Measurements from ENCODE around the gene XCR1. TPM values are rescaled to one million over a fixed set of nuclear protein-coding genes. Genes with fewer than 3 reads are reported as not detected.

XCR1 gene
- total RNA-seq, 2 donors from 2014 or later: not detected

- no peaks in the 10 kb centered on the region for H3K27me3 Mint-ChIP-seq (ENCODE audit: low read depth)
- peaks cover 15 to 40% of the 10 kb centered on the region in 2 donors for H3K36me3 Mint-ChIP-seq (ENCODE audit: insufficient read depth in 2 of 2)
- H3K4me1 Mint-ChIP-seq (ENCODE audit: low read depth): peaks cover 72% of the 10 kb centered on the region
- peak overlapping the region; percentile 17 for H3K27ac Mint-ChIP-seq
- H3K4me3 Mint-ChIP-seq: peak overlapping the region; percentile 61 to 70
- H3K9me3 Mint-ChIP-seq: peaks cover 0 to 3% of the 10 kb centered on the region in 2 donors
- ATAC-seq (replicated peaks in 1 of 2) (peak; percentile 64 to 70), DNase-seq (peak in 1 of 2 donors; percentile 34)
These were observed 45.8 kb downstream of the XCR1 start for GRCh38 chr3:45981346-45982074.

DNA sequence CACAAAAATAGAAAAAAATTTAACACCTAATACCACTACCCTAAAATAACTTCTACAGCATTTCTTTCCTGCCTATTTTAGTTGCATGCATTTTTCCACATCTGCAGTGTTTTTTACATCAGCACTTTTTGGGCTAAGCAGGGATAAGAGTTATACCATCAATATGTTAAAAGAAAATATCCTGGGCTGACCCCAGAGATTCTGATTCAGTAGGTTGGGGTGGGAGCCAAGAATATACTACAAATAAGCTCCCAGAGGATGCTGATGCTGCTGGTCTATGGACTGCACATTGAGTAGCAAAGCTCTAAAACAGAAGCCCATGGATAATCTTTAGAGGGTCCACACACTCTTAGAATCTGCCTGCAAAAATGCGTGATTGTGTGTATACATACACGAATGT is 46.5 kb downstream of the XCR1 start:
- DNase-seq: no peak
- peaks cover 17 to 43% of the 10 kb centered on the region in 2 donors for H3K36me3 Mint-ChIP-seq (ENCODE audit: insufficient read depth in 2 of 2)
- no peaks in the 10 kb centered on the region for H3K27me3 Mint-ChIP-seq (ENCODE audit: low read depth)
- peak overlapping the region; percentile 61 to 70 for H3K4me3 Mint-ChIP-seq
- peak overlapping the region; percentile 17 for H3K27ac Mint-ChIP-seq
- no peak for ATAC-seq (replicated peaks in 1 of 2)
- H3K9me3 Mint-ChIP-seq: peaks cover 0 to 3% of the 10 kb centered on the region in 2 donors
- H3K4me1 Mint-ChIP-seq (ENCODE audit: low read depth): peaks cover 72% of the 10 kb centered on the region

GRCh38 chr3:45980229-45980813 is 47.0 kb downstream of the XCR1 start:
- peak overlapping the region; percentile 88 for H3K27ac Mint-ChIP-seq
- peaks cover 19 to 47% of the 10 kb centered on the region in 2 donors for H3K36me3 Mint-ChIP-seq (ENCODE audit: insufficient read depth in 2 of 2)
- H3K4me3 Mint-ChIP-seq: peak overlapping the region; percentile 82 to 89
- H3K9me3 Mint-ChIP-seq: peaks cover 0 to 3% of the 10 kb centered on the region in 2 donors
- no peak for DNase-seq
- peak; percentile 23 to 50 for ATAC-seq (replicated peaks in 1 of 2)
- no peaks in the 10 kb centered on the region for H3K27me3 Mint-ChIP-seq (ENCODE audit: low read depth)
- peaks cover 72% of the 10 kb centered on the region for H3K4me1 Mint-ChIP-seq (ENCODE audit: low read depth)

- Mint-ChIP-seq H3K9me3 (peaks cover 0 to 3% of the 10 kb centered on the region in 2 donors), H3K27me3 (ENCODE audit: low read depth) (no peaks in the 10 kb centered on the region), H3K4me1 (ENCODE audit: low read depth) (peaks cover 80% of the 10 kb centered on the region), H3K27ac (peak overlapping the region; percentile 88), H3K4me3 (peak overlapping the region; percentile 82 to 89), H3K36me3 (ENCODE audit: insufficient read depth in 2 of 2) (peaks cover 19 to 50% of the 10 kb centered on the region in 2 donors)
- no peak for DNase-seq
- no peak for ATAC-seq (replicated peaks in 1 of 2)
These were observed 47.9 kb downstream of the XCR1 start for GRCh38 chr3:45979378-45979777.

- no peaks in the 10 kb centered on the region for H3K27me3 Mint-ChIP-seq (ENCODE audit: low read depth)
- peak overlapping the region; percentile 93 for H3K27ac Mint-ChIP-seq
- peaks cover 85% of the 10 kb centered on the region for H3K4me1 Mint-ChIP-seq (ENCODE audit: low read depth)
- peaks cover 0 to 3% of the 10 kb centered on the region in 2 donors for H3K9me3 Mint-ChIP-seq
- DNase-seq: peak; percentile 69 to 78
- H3K36me3 Mint-ChIP-seq (ENCODE audit: insufficient read depth in 2 of 2): peaks cover 18 to 52% of the 10 kb centered on the region in 2 donors
- ATAC-seq (replicated peaks in 1 of 2): peak; percentile 54 to 58
- H3K4me3 Mint-ChIP-seq: peak overlapping the region; percentile 82 to 89
These were observed 49.1 kb downstream of the XCR1 start for GRCh38 chr3:45978006-45978761.

DNA sequence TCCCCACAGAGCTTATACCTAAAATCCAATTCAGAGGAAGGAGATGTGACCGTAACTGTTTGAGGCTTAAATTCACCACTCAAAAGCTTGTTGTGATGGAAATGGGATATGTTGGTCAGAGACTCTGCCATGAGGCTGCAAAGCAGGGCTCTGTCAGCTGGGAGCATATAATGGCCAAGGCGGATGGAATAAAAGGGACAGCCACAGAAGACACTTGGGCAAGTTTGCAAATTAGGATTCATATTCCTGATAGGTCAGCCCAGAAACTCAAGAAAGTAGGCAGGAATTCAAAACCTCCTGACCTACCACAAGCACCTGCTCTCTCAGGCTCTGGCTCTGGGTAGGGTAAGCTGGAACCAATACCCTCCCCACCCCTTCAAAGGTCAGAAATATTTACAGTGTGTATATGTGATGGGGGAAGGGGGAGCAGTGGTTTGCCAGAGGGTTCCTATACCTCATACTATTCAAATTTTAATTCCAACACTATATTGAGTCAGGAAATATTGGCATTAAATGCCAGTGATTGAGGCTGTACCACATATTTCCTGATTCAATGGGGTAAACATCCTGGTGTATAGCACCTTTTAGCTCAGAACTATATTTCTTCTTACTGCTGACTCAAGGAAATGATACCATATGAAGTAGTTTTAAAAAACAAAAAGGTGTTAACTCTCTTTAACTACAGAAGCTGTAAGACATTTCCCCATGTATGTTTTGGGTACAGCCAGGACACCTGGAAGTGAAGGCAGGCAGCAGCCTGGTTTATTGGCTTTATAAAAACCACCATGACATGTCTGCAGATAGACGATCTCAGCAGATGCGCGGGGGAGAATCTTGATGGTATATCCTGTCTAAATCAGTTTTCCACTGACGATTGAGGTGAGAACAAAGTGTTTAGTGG is 50.8 kb downstream of the XCR1 start:
- Mint-ChIP-seq H3K9me3 (peaks cover 0 to 3% of the 10 kb centered on the region in 2 donors), H3K27me3 (ENCODE audit: low read depth) (no peaks in the 10 kb centered on the region), H3K4me1 (ENCODE audit: low read depth) (peaks cover 96% of the 10 kb centered on the region), H3K27ac (peak overlapping the region; percentile 81), H3K4me3 (peak overlapping the region; percentile 60 to 62), H3K36me3 (ENCODE audit: insufficient read depth in 2 of 2) (peaks cover 19 to 49% of the 10 kb centered on the region in 2 donors)
- ATAC-seq (replicated peaks in 1 of 2) (peak in 1 of 2 donors; percentile 6), DNase-seq (no peak)

GRCh38 chr3:45975686-45976085 is 51.6 kb downstream of the XCR1 start:
- Mint-ChIP-seq H3K4me1 (ENCODE audit: low read depth) (peaks cover 94% of the 10 kb centered on the region), H3K36me3 (ENCODE audit: insufficient read depth in 2 of 2) (peaks cover 15 to 49% of the 10 kb centered on the region in 2 donors), H3K27me3 (ENCODE audit: low read depth) (no peaks in the 10 kb centered on the region), H3K9me3 (peaks cover 0 to 3% of the 10 kb centered on the region in 2 donors), H3K4me3 (peak overlapping the region; percentile 40 to 62), H3K27ac (peak overlapping the region; percentile 81)
- no peak for DNase-seq
- ATAC-seq (replicated peaks in 1 of 2): peak in 1 of 2 donors; percentile 16

- no peak overlapping the region for H3K4me3 Mint-ChIP-seq
- H3K36me3 Mint-ChIP-seq (ENCODE audit: insufficient read depth in 2 of 2): peaks cover 15 to 46% of the 10 kb centered on the region in 2 donors
- H3K4me1 Mint-ChIP-seq (ENCODE audit: low read depth): peaks cover 95% of the 10 kb centered on the region
- DNase-seq (no peak), ATAC-seq (replicated peaks in 1 of 2) (no peak)
- H3K9me3 Mint-ChIP-seq: peaks cover 0 to 3% of the 10 kb centered on the region in 2 donors
- no peaks in the 10 kb centered on the region for H3K27me3 Mint-ChIP-seq (ENCODE audit: low read depth)
- H3K27ac Mint-ChIP-seq: no peak overlapping the region
These were observed 52.6 kb downstream of the XCR1 start for GRCh38 chr3:45974686-45975085.

DNA sequence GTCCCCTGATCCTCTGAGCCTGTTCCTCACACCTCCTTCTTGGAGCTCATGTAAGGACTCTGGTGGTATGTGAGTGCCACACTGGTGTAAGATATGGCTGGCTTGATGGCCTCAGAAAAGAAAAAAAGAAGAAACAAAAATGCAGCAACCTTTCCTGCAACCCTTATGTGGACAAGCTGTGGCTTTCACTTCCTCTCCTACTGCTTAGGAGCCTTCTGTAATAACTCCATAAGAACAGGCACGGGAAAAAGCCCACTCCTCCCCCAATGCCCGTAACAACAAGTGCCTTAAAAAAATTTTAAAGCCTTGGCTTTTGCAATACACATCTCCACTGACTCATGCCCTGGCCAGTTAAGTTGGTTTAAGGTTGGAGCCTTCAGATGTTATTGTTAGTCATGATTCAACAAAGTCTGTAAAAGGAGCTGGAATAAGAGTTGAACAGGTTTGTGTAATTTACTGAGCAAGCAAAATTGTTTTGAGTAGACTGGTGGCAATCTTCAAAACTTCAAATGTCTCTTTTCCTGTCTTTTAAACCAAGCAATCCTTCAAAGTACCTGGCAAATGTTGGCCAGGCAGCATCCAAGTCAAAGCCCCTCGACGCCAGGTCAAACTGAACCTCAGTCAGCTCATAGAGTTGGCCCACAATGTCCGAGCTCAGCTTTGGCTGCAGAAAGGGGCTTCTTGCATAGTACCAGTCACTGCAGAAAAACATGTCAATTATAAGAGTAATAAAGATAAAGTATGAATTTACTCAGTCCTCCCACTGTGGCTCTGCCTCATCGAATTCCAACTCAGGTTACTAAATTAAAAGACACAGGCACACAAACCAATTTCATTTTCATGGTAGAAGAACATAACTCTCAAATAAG is 54.5 kb downstream of the XCR1 start:
- peak overlapping the region; percentile 80 for H3K27ac Mint-ChIP-seq
- DNase-seq (no peak), ATAC-seq (replicated peaks in 1 of 2) (peak; percentile 74 to 77)
- peaks cover 17 to 41% of the 10 kb centered on the region in 2 donors for H3K36me3 Mint-ChIP-seq (ENCODE audit: insufficient read depth in 2 of 2)
- peak overlapping the region; percentile 11 to 52 for H3K4me3 Mint-ChIP-seq
- no peaks in the 10 kb centered on the region for H3K27me3 Mint-ChIP-seq (ENCODE audit: low read depth)
- H3K4me1 Mint-ChIP-seq (ENCODE audit: low read depth): peaks cover 88% of the 10 kb centered on the region
- H3K9me3 Mint-ChIP-seq: no peaks in the 10 kb centered on the region

DNA sequence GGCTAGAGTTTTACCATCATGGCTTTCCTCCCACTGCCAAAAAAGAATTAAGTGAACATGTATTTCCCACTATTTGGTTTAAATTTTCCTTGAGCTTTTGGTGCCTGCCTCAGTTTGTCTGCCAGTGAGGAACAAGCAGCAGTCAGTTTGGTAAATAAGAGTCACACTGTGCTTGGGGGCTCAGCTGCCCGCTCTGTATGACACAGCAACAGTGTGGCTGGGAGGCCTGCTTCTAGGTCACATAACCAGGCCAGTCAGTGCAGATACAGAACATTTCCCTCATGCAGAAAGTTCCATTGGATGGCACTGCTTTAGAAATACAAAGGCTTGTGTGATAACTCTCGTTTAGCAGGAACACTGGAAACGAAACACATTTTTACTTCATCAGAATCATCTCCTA is 57.3 kb downstream of the XCR1 start:
- Mint-ChIP-seq H3K9me3 (no peaks in the 10 kb centered on the region), H3K27me3 (ENCODE audit: low read depth) (no peaks in the 10 kb centered on the region), H3K27ac (no peak overlapping the region), H3K4me3 (no peak overlapping the region), H3K36me3 (ENCODE audit: insufficient read depth in 2 of 2) (peaks cover 17 to 36% of the 10 kb centered on the region in 2 donors), H3K4me1 (ENCODE audit: low read depth) (peaks cover 86% of the 10 kb centered on the region)
- DNase-seq: no peak
- ATAC-seq (replicated peaks in 1 of 2): no peak

DNA sequence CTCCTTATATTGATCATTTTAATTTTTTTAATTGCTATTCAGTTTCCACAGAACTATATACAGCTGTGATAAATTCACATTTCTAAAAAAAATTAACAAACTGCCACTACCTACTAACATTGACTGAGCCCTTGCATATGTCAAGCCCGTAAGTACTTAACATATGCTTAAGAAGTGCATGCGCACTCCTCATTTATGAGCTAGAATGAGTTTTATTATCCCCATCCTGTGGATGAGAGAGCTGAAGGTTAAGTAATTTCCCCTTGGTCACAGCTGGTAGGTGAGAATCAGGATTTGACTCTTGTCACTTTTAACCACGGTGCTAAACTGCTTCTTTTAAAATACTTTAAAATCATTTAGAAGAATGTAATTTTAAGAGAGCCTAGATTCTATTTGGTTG is 58.2 kb downstream of the XCR1 start:
- DNase-seq (no peak), ATAC-seq (replicated peaks in 1 of 2) (no peak)
- H3K27ac Mint-ChIP-seq: no peak overlapping the region
- H3K36me3 Mint-ChIP-seq (ENCODE audit: insufficient read depth in 2 of 2): peaks cover 17 to 35% of the 10 kb centered on the region in 2 donors
- no peaks in the 10 kb centered on the region for H3K9me3 Mint-ChIP-seq
- H3K4me3 Mint-ChIP-seq: peak overlapping the region in 1 of 2 donors; percentile 39
- H3K27me3 Mint-ChIP-seq (ENCODE audit: low read depth): no peaks in the 10 kb centered on the region
- H3K4me1 Mint-ChIP-seq (ENCODE audit: low read depth): peaks cover 86% of the 10 kb centered on the region

Data from activated T-cell treated with anti-CD3 and anti-CD28 coated beads, Interleukin-2, amount 50 U/mL, for 72 hours (primary cell).